Ishikawa (cell line): ENCODE data around the gene RTN4RL1.

Experiments
- CREB1 ChIP-seq: IDR thresholded peaks from 2 replicates; pipeline ENCODE4 v1.6.1; 2012; ENCODE audit warnings: low read depth
- EGR1 ChIP-seq: IDR thresholded peaks from 2 replicates; pipeline ENCODE4 v1.6.1; 2012
- EP300 ChIP-seq: IDR thresholded peaks from 2 replicates; pipeline ENCODE4 v1.6.1; 2012; ENCODE audit warnings: borderline replicate concordance
- FOXM1 ChIP-seq: IDR thresholded peaks from 2 replicates; pipeline ENCODE4 v1.6.1; 2012; ENCODE audit warnings: low read depth, borderline replicate concordance
- NFIC ChIP-seq: IDR thresholded peaks from 2 replicates; pipeline ENCODE4 v1.6.1; 2012
- RAD21 ChIP-seq: IDR thresholded peaks from 2 replicates; pipeline ENCODE4 v1.6.1; 2012; ENCODE audit warnings: low read depth
- TAF1 ChIP-seq: IDR thresholded peaks from 2 replicates; pipeline ENCODE4 v1.6.1; 2012; ENCODE audit warnings: low read depth, mild to moderate bottlenecking
- TEAD4 ChIP-seq: IDR thresholded peaks from 2 replicates; pipeline ENCODE4 v1.6.1; 2012
- YY1 ChIP-seq: IDR thresholded peaks from 2 replicates; pipeline ENCODE4 v1.6.1; 2012; ENCODE audit warnings: low read depth
- ZBTB7A ChIP-seq: IDR thresholded peaks from 2 replicates; pipeline ENCODE4 v1.6.1; 2012; ENCODE audit warnings: low read depth
- TF ChIP-seq, protein P1 (sequence below): IDR thresholded peaks from 2 replicates; pipeline ENCODE4 v1.6.1; 2012; ENCODE audit warnings: low read depth, mild to moderate bottlenecking
- TF ChIP-seq, protein P2 (sequence below): IDR thresholded peaks from 2 replicates; pipeline ENCODE4 v1.6.1; 2012
- TF ChIP-seq, protein P3 (sequence below): IDR thresholded peaks from 2 replicates; pipeline ENCODE4 v1.6.1; 2012

GRCh38 chr17:2017274-2017941 is 7.7 kb downstream of the RTN4RL1 start:
- no peak for TF ChIP-seq ZBTB7A
- TF ChIP-seq NFIC = no peak
- TF ChIP-seq EP300 = no peak
- TF ChIP-seq FOXM1 = no peak
- TF ChIP-seq, protein P1, sequence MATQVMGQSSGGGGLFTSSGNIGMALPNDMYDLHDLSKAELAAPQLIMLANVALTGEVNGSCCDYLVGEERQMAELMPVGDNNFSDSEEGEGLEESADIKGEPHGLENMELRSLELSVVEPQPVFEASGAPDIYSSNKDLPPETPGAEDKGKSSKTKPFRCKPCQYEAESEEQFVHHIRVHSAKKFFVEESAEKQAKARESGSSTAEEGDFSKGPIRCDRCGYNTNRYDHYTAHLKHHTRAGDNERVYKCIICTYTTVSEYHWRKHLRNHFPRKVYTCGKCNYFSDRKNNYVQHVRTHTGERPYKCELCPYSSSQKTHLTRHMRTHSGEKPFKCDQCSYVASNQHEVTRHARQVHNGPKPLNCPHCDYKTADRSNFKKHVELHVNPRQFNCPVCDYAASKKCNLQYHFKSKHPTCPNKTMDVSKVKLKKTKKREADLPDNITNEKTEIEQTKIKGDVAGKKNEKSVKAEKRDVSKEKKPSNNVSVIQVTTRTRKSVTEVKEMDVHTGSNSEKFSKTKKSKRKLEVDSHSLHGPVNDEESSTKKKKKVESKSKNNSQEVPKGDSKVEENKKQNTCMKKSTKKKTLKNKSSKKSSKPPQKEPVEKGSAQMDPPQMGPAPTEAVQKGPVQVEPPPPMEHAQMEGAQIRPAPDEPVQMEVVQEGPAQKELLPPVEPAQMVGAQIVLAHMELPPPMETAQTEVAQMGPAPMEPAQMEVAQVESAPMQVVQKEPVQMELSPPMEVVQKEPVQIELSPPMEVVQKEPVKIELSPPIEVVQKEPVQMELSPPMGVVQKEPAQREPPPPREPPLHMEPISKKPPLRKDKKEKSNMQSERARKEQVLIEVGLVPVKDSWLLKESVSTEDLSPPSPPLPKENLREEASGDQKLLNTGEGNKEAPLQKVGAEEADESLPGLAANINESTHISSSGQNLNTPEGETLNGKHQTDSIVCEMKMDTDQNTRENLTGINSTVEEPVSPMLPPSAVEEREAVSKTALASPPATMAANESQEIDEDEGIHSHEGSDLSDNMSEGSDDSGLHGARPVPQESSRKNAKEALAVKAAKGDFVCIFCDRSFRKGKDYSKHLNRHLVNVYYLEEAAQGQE = no peak
- no peak for TF ChIP-seq RAD21
- TF ChIP-seq, protein P2, sequence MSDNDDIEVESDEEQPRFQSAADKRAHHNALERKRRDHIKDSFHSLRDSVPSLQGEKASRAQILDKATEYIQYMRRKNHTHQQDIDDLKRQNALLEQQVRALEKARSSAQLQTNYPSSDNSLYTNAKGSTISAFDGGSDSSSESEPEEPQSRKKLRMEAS = no peak
- no peak for TF ChIP-seq YY1
- no peak for TF ChIP-seq CREB1
- TF ChIP-seq TAF1 = no peak
- TF ChIP-seq EGR1 = no peak
- TF ChIP-seq, protein P3, sequence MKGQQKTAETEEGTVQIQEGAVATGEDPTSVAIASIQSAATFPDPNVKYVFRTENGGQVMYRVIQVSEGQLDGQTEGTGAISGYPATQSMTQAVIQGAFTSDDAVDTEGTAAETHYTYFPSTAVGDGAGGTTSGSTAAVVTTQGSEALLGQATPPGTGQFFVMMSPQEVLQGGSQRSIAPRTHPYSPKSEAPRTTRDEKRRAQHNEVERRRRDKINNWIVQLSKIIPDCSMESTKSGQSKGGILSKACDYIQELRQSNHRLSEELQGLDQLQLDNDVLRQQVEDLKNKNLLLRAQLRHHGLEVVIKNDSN = no peak
- TF ChIP-seq TEAD4 = no peak
